Measurements from ENCODE around the gene CPE.
"Not testable (repeated sequence)": the region's sequence is repeated elsewhere in the genome, so short reads cannot be mapped to it uniquely, and the experiment has no call there.

The CPE gene

GRCh38 chr4:165378745-165379677, at the start of gene CPE:
CPE (plus strand) TSS chr4:165379008; CDS start chr4:165379222, 214 bp downstream.
- TF ChIP-seq JUND (IDR thresholded peaks at IDR 0.05; ENCODE audit: low read depth): no peak
- DNase-seq (ENCODE audit: low read depth in 1 of 2, low spot score in 1 of 2): peak; percentile 83 to 89
- in situ Hi-C loops (cut with HindIII; ENCODE audit: low pct_unique_long_range_greater_than_20kb, low sequenced_read_pairs): no loop called here

- in situ Hi-C loops (cut with HindIII; ENCODE audit: low pct_unique_long_range_greater_than_20kb, low sequenced_read_pairs): no loop called here
- DNase-seq (ENCODE audit: low read depth in 1 of 2, low spot score in 1 of 2): no peak
- TF ChIP-seq JUND (IDR thresholded peaks at IDR 0.05; ENCODE audit: low read depth): no peak
These were observed 48.7 kb upstream of the CPE start for GRCh38 chr4:165330071-165330470.

GRCh38 chr4:165330666-165331065, 48.1 kb upstream of the CPE start:
- no peak for TF ChIP-seq JUND (IDR thresholded peaks at IDR 0.05; ENCODE audit: low read depth)
- DNase-seq (ENCODE audit: low read depth in 1 of 2, low spot score in 1 of 2): no peak
- in situ Hi-C loops (cut with HindIII; ENCODE audit: low pct_unique_long_range_greater_than_20kb, low sequenced_read_pairs): no loop called here

DNA sequence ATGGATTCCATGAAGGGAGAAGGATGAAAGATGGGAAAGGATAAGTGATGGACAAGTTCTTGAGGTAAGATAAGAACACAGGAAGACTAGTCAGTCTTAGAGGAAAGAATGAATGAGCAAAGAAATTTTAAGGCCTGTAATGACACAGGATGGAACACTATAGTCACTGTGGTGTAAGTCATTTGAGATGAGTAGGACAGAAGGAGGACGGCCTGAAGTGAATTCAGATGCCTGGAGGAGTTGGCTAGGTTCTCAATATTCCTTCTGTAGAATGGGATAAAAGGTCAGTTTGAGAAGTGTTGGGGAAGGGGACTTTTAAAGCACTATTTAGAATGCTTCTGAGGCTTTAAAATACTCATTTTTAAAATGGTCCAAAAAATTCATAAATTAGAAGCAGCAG, 47.4 kb upstream of the CPE start:
- TF ChIP-seq JUND (IDR thresholded peaks at IDR 0.05; ENCODE audit: low read depth): no peak
- in situ Hi-C loops (cut with HindIII; ENCODE audit: low pct_unique_long_range_greater_than_20kb, low sequenced_read_pairs): no loop called here
- DNase-seq (ENCODE audit: low read depth in 1 of 2, low spot score in 1 of 2): no peak

- no peak for DNase-seq (ENCODE audit: low read depth in 1 of 2, low spot score in 1 of 2)
- in situ Hi-C loops (cut with HindIII; ENCODE audit: low pct_unique_long_range_greater_than_20kb, low sequenced_read_pairs): no loop called here
- TF ChIP-seq JUND (IDR thresholded peaks at IDR 0.05; ENCODE audit: low read depth): no peak
These were observed 47.0 kb upstream of the CPE start for GRCh38 chr4:165331823-165332222.

- in situ Hi-C loops (cut with HindIII; ENCODE audit: low pct_unique_long_range_greater_than_20kb, low sequenced_read_pairs): no loop called here
- DNase-seq (ENCODE audit: low read depth in 1 of 2, low spot score in 1 of 2): no peak
- no peak for TF ChIP-seq JUND (IDR thresholded peaks at IDR 0.05; ENCODE audit: low read depth)
These were observed 46.3 kb upstream of the CPE start for GRCh38 chr4:165332502-165332901.

- in situ Hi-C loops (cut with HindIII; ENCODE audit: low pct_unique_long_range_greater_than_20kb, low sequenced_read_pairs): no loop called here
- DNase-seq (ENCODE audit: low read depth in 1 of 2, low spot score in 1 of 2): no peak
- TF ChIP-seq JUND (IDR thresholded peaks at IDR 0.05; ENCODE audit: low read depth): no peak
These were observed 43.6 kb upstream of the CPE start for GRCh38 chr4:165335163-165335703.

GRCh38 chr4:165336743-165337142, 42.1 kb upstream of the CPE start:
- no peak for TF ChIP-seq JUND (IDR thresholded peaks at IDR 0.05; ENCODE audit: low read depth)
- in situ Hi-C loops (cut with HindIII; ENCODE audit: low pct_unique_long_range_greater_than_20kb, low sequenced_read_pairs): no loop called here
- DNase-seq (ENCODE audit: low read depth in 1 of 2, low spot score in 1 of 2): no peak

DNA sequence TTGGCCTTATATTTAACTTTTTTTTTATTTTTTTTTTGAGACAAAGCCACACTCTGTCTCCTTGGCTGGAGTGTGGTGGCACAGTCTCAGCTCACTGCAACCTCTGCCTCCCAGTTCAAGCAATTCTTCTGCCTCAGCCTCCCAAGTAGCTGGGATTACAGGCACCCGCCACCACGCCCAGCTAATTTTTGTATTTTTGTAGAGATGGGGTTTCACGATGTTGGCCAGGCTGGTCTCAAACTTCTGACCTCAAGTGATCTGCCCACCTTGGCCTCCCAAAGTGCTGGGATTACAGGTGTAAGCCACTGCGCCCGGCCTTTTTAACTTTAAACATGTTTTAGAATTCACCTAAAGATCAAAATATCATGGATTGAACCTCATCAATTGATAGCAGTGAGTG, 36.5 kb upstream of the CPE start:
- in situ Hi-C loops (cut with HindIII; ENCODE audit: low pct_unique_long_range_greater_than_20kb, low sequenced_read_pairs); DNase-seq (ENCODE audit: low read depth in 1 of 2, low spot score in 1 of 2): not testable (repeated sequence)

- no peak for TF ChIP-seq JUND (IDR thresholded peaks at IDR 0.05; ENCODE audit: low read depth)
- in situ Hi-C loops (cut with HindIII; ENCODE audit: low pct_unique_long_range_greater_than_20kb, low sequenced_read_pairs): no loop called here
- DNase-seq (ENCODE audit: low read depth in 1 of 2, low spot score in 1 of 2): peak in 1 of 2 experiments; percentile 56
These were observed 35.2 kb upstream of the CPE start for GRCh38 chr4:165343353-165344191.

GRCh38 chr4:165345666-165346417, 33.0 kb upstream of the CPE start:
- in situ Hi-C loops (cut with HindIII; ENCODE audit: low pct_unique_long_range_greater_than_20kb, low sequenced_read_pairs): no loop called here
- TF ChIP-seq JUND (IDR thresholded peaks at IDR 0.05; ENCODE audit: low read depth): no peak
- peak in 1 of 2 experiments; percentile 19 for DNase-seq (ENCODE audit: low read depth in 1 of 2, low spot score in 1 of 2)
